DOHH2 (cell line): ENCODE data around the gene ATP2A3.

Experiments used
- H3F3A ChIP-seq: fragments of 200-600 bp; sonication (generic), shearing (Covaris generic); 2 replicates; pipeline ENCODE4 v1.6.0; 2016; ENCODE audit warnings: antibody characterized with exemption, mild to moderate bottlenecking; ENCODE audit not compliant: control insufficient read depth, insufficient read depth
- H3K27ac ChIP-seq: fragments of 200-600 bp; sonication (generic); 2 replicates; pipeline ENCODE4 v1.5.1; 2014; ENCODE audit warnings: low read depth, mild to moderate bottlenecking, low read length, moderate library complexity
- H3K27me3 ChIP-seq: fragments of 200-600 bp; sonication (generic); 2 replicates; pipeline ENCODE4 v1.6.1; 2014; ENCODE audit warnings: mild to moderate bottlenecking, low read length, mixed read lengths; ENCODE audit not compliant: control insufficient read depth
- H3K36me3 ChIP-seq: fragments of 200-600 bp; sonication (generic); 2 replicates; pipeline ENCODE4 v1.6.1; 2014; ENCODE audit warnings: mild to moderate bottlenecking, low read length, moderate library complexity, mixed read lengths; ENCODE audit not compliant: control insufficient read depth
- H3K4me1 ChIP-seq: fragments of 200-600 bp; sonication (generic); 2 replicates; pipeline ENCODE4 v1.6.1; 2014; ENCODE audit warnings: mild to moderate bottlenecking, low read length, mixed read lengths; ENCODE audit not compliant: control insufficient read depth
- H3K4me2 ChIP-seq: fragments of 200-600 bp; sonication (generic); 2 replicates; pipeline ENCODE4 v1.6.0; 2014; ENCODE audit warnings: mild to moderate bottlenecking, low read length, moderate library complexity
- H3K4me3 ChIP-seq: fragments of 200-600 bp; sonication (generic); 2 replicates; pipeline ENCODE4 v1.5.1; 2014; ENCODE audit warnings: mild to moderate bottlenecking, low read length, mixed read lengths
- H3K79me2 ChIP-seq: fragments of 200-600 bp; sonication (generic); 2 replicates; pipeline ENCODE4 v1.6.1; 2014; ENCODE audit warnings: mild to moderate bottlenecking, low read length, mixed read lengths; ENCODE audit not compliant: control insufficient read depth
- H3K9me2 ChIP-seq: fragments of 200-600 bp; sonication (generic); replicated peaks from 2 replicates; pipeline ENCODE4 v1.6.1; 2014; ENCODE audit warnings: mild to moderate bottlenecking, low read length, mixed read lengths; ENCODE audit not compliant: control insufficient read depth
- H3K9me3 ChIP-seq: fragments of 200-600 bp; sonication (generic); 2 replicates; pipeline ENCODE4 v1.6.1; 2014; ENCODE audit warnings: antibody characterized with exemption, low read length, mixed read lengths; ENCODE audit not compliant: control insufficient read depth, insufficient read depth
- H4K20me1 ChIP-seq: fragments of 200-600 bp; sonication (generic); 2 replicates; pipeline ENCODE4 v1.6.0; 2014; ENCODE audit warnings: low read depth, mild to moderate bottlenecking, antibody characterized with exemption, low read length, moderate library complexity; ENCODE audit not compliant: control insufficient read depth, insufficient read depth
- CTCF ChIP-seq: fragments of 200-600 bp; sonication (generic); IDR thresholded peaks from one replicate; pipeline ENCODE4 v1.5.1; 2014; ENCODE audit warnings: antibody characterized with exemption, mild to moderate bottlenecking, low read depth, low read length; ENCODE audit not compliant: poor library complexity, severe bottlenecking
- EZH2phosphoT487 ChIP-seq: fragments of 200-600 bp; sonication (generic); IDR thresholded peaks from 2 replicates; pipeline ENCODE4 v1.6.1; 2017; ENCODE audit warnings: borderline replicate concordance, mild to moderate bottlenecking, antibody characterized with exemption, low read length, moderate library complexity, mixed read lengths

The ATP2A3 gene

GRCh38 chr17:3983606-3984484 is 19.6 kb upstream of the ATP2A3 start:
- Histone ChIP-seq H3F3A (no peaks in the 10 kb centered on the region), H3K4me2 (no peak overlapping the region), H3K9me2 (no peaks in the 10 kb centered on the region), H3K36me3 (no peaks in the 10 kb centered on the region), H3K4me3 (no peak overlapping the region), H3K79me2 (no peaks in the 10 kb centered on the region), H3K9me3 (peaks cover 4% of the 10 kb centered on the region; the same call in 1 of the 2 replicates), H4K20me1 (no peaks in the 10 kb centered on the region), H3K27me3 (peaks cover 19% of the 10 kb centered on the region), H3K27ac (no peak overlapping the region), H3K4me1 (peaks cover 15% of the 10 kb centered on the region)
- TF ChIP-seq EZH2phosphoT487 (no peak), CTCF (no peak)

GRCh38 chr17:3982541-3983017 is 18.3 kb upstream of the ATP2A3 start:
- Histone ChIP-seq H3F3A (no peaks in the 10 kb centered on the region), H3K27ac (no peak overlapping the region), H3K9me2 (no peaks in the 10 kb centered on the region), H4K20me1 (no peaks in the 10 kb centered on the region), H3K36me3 (no peaks in the 10 kb centered on the region), H3K4me1 (peaks cover 15% of the 10 kb centered on the region), H3K9me3 (peaks cover 8% of the 10 kb centered on the region; the same call in 1 of the 2 replicates), H3K27me3 (peaks cover 19% of the 10 kb centered on the region), H3K4me3 (no peak overlapping the region), H3K79me2 (no peaks in the 10 kb centered on the region), H3K4me2 (no peak overlapping the region)
- TF ChIP-seq EZH2phosphoT487 (no peak), CTCF (no peak)

GRCh38 chr17:3982113-3982512 is 17.9 kb upstream of the ATP2A3 start:
- Histone ChIP-seq H3K27me3 (peaks cover 19% of the 10 kb centered on the region), H4K20me1 (no peaks in the 10 kb centered on the region), H3K4me3 (no peak overlapping the region), H3F3A (no peaks in the 10 kb centered on the region), H3K36me3 (no peaks in the 10 kb centered on the region), H3K4me1 (peaks cover 19% of the 10 kb centered on the region), H3K4me2 (no peak overlapping the region), H3K9me3 (peaks cover 8% of the 10 kb centered on the region; the same call in 1 of the 2 replicates), H3K79me2 (no peaks in the 10 kb centered on the region), H3K9me2 (no peaks in the 10 kb centered on the region), H3K27ac (no peak overlapping the region)
- TF ChIP-seq EZH2phosphoT487 = no peak
- no peak for TF ChIP-seq CTCF
